GM12878 (cell line): Measurements from ENCODE around the gene CCDC190. TPM values are rescaled to one million over a fixed set of nuclear protein-coding genes. Genes with fewer than 3 reads are reported as not detected.

ENCODE experiments used
- ATAC-seq: fragments of 200-7000 bp; cut with Tn5 transposase; 3 replicates; pipeline ENCODE4 v1.9.1; 2020; ENCODE audit warnings: mild to moderate bottlenecking, moderate library complexity
- BruUV-seq: library from RNA; stranded (reverse); fragments of 400-500 nt; replicated peaks from 2 replicates; lab custom pipeline; 2021; lab: Mats Ljungman, UMichigan
- CTCF ChIA-PET: fragments of 300-600 bp; sonication (Branson Sonifier 250); formaldehyde crosslinking; extraction: SDS; loops from one replicate; lab custom pipeline; 2021; ENCODE audit warnings: inconsistent platforms; lab: Yijun Ruan, JAX
- POLR2A ChIA-PET: fragments of 350-600 bp; formaldehyde crosslinking; extraction: SDS; loops from one replicate; lab custom pipeline; 2021; ENCODE audit warnings: inconsistent platforms; lab: Charles Lee
- RAD21 ChIA-PET: fragments of 300-600 bp; sonication (Branson Sonifier 250); formaldehyde crosslinking; loops from one replicate; lab custom pipeline; 2023; ENCODE audit warnings: antibody characterized with exemption; ENCODE audit not compliant: unreplicated experiment; lab: Charles Lee
- SMC1A ChIA-PET: fragments of 300-600 bp; sonication (Branson Sonifier 250); formaldehyde crosslinking; loops from one replicate; lab custom pipeline; 2023; ENCODE audit not compliant: unreplicated experiment, uncharacterized antibody; lab: Charles Lee
- DNase-seq: peaks from one replicate; pipeline ENCODE4 v3.0.0-alpha.2; 2011; ENCODE audit warnings: low read depth, low spot score
- FAIRE-seq: peaks from 3 replicates; lab custom pipeline; 2011; peaks lifted over from hg19 to GRCh38; lab: Jason Lieb, UNC
- H2AFZ ChIP-seq: 2 replicates; pipeline ENCODE4 v1.6.0; 2011; ENCODE audit warnings: low read depth, low read length, control low read depth; ENCODE audit not compliant: control insufficient read depth
- H3K27ac ChIP-seq: 2 replicates; pipeline ENCODE4 v1.5.1; 2011; ENCODE audit warnings: control low read depth; ENCODE audit not compliant: control insufficient read depth, insufficient read depth
- H3K27me3 ChIP-seq, 2 experiments: replicated peaks in 1 of 2; 2 replicates each; pipeline versions ENCODE4 v1.6.0 to v1.6.1; 2011; ENCODE audit warnings: low read length in 1 of 2; ENCODE audit not compliant: control insufficient read depth in 2 of 2, insufficient read depth in 2 of 2
- H3K36me3 ChIP-seq, 2 experiments: 2 replicates each; pipeline ENCODE4 v1.5.1; 2011; ENCODE audit warnings: low read length in 1 of 2; ENCODE audit not compliant: control insufficient read depth in 2 of 2, insufficient read depth in 2 of 2
- H3K4me1 ChIP-seq: 2 replicates; pipeline ENCODE4 v1.6.1; 2011; ENCODE audit warnings: mild to moderate bottlenecking, low read length, moderate library complexity, mixed read lengths; ENCODE audit not compliant: control insufficient read depth, insufficient read depth
- H3K4me2 ChIP-seq: 2 replicates; pipeline ENCODE4 v1.6.0; 2011; ENCODE audit warnings: control low read depth; ENCODE audit not compliant: control insufficient read depth, insufficient read depth
- H3K4me3 ChIP-seq: fragments of 200-600 bp; sonication (generic); 2 replicates; pipeline ENCODE4 v1.5.1; 2016
- H3K79me2 ChIP-seq: 2 replicates; pipeline ENCODE4 v1.6.0; 2011; ENCODE audit warnings: low read length; ENCODE audit not compliant: control insufficient read depth, insufficient read depth
- H3K9ac ChIP-seq: 2 replicates; pipeline ENCODE4 v1.8.0; 2011; ENCODE audit warnings: low read length, control low read depth, mixed read lengths; ENCODE audit not compliant: control insufficient read depth, insufficient read depth
- H3K9me3 ChIP-seq: replicated peaks from 3 replicates; pipeline ENCODE4 v1.5.1; 2011; ENCODE audit warnings: mild to moderate bottlenecking, low read length; ENCODE audit not compliant: control insufficient read depth, insufficient read depth
- H4K20me1 ChIP-seq: 2 replicates; pipeline ENCODE4 v1.6.0; 2011; ENCODE audit not compliant: control insufficient read depth, insufficient read depth
- ATF7 ChIP-seq: fragments of 450-650 bp; IDR thresholded peaks from 2 replicates; pipeline ENCODE4 v1.6.1; 2016; ENCODE audit warnings: low read depth, mild to moderate bottlenecking
- RAD21 ChIP-seq: IDR thresholded peaks from 2 replicates; pipeline ENCODE4 v1.6.1; 2011; ENCODE audit warnings: mild to moderate bottlenecking, low read depth, low read length, moderate library complexity; ENCODE audit not compliant: insufficient read depth
- SMC3 ChIP-seq: IDR thresholded peaks from 2 replicates; pipeline ENCODE4 v1.6.1; 2011; ENCODE audit warnings: low read length, improper control_type of control experiment, borderline replicate concordance
- SPI1 ChIP-seq: IDR thresholded peaks from 2 replicates; pipeline ENCODE4 v1.6.1; 2011; ENCODE audit warnings: low read depth, mild to moderate bottlenecking, low read length, moderate library complexity, borderline replicate concordance; ENCODE audit not compliant: insufficient read depth
- TAF1 ChIP-seq: IDR thresholded peaks from 2 replicates; pipeline ENCODE4 v1.6.1; 2011; ENCODE audit warnings: mild to moderate bottlenecking, low read depth, low read length, borderline replicate concordance
- WGBS: methylation state at CpG from one replicate; pipeline ENCODE4 v1.1.6; 2016; ENCODE audit warnings: low lambda C conversion rate; ENCODE audit not compliant: insufficient replicate concordance, insufficient coverage; ENCODE audit errors: missing lambda C conversion rate; 5-methylcytosine and 5-hydroxymethylcytosine counted together
- in situ Hi-C: fragments of 300-500 bp; cut with MboI; formaldehyde crosslinking; loops from 9 replicates; pipeline ENCODE4 v1.14.3; 2018; ENCODE audit warnings: mixed read lengths
- intact Hi-C: fragments of 100-400 bp; cut with micrococcal nuclease; formaldehyde crosslinking; loops from one replicate; pipeline ENCODE4 v1.14.2; 2022; ENCODE audit not compliant: unreplicated experiment
- polyA plus RNA-seq, 11 experiments: library from polyadenylated mRNA; depleted of rRNA in 4 of 11; unstranded in 6 of 11; stranded (reverse) in 5 of 11; fragments of >200 nt; fragmentation: Nextera tagmentation in 4 of 11; fragmentation: Illumina TruSeq in 1 of 11; extraction: Ambion mirVana in 4 of 11; extraction: Trizol in 1 of 11; gene quantifications; 1 replicate in 1 of 11; 2 replicates in 10 of 11; pipeline versions ENCODE4 v1.2.1 to v1.2.3, GENCODE V29; 2011 to 2016; ENCODE audit warnings: inconsistent platforms in 2 of 11, missing spikeins in 2 of 11, low read depth in 1 of 11
- total RNA-seq, 4 experiments: library from RNA; depleted of rRNA in 3 of 4; stranded (reverse); fragments of >200 nt in 3 of 4; fragmentation: Illumina TruSeq in 1 of 4; extraction: Trizol in 1 of 4; gene quantifications; 2 replicates each; pipeline versions ENCODE4 v1.2.1 to v1.2.3, GENCODE V29; 2013 to 2021
- TF ChIP-seq, protein P1 (sequence below): IDR thresholded peaks from 2 replicates; pipeline ENCODE4 v1.6.1; 2011; ENCODE audit warnings: borderline replicate concordance, low read depth, mild to moderate bottlenecking, moderate library complexity, low read length; ENCODE audit not compliant: insufficient read depth, poor library complexity, severe bottlenecking
- TF ChIP-seq, protein P2 (sequence below), 3 experiments: IDR thresholded peaks in 2 of 3; conservative IDR thresholded peaks in 1 of 3; 2 replicates each; pipeline ENCODE4 v1.5.1; 2011; ENCODE audit warnings: low read depth in 3 of 3, low read length in 3 of 3, mild to moderate bottlenecking in 3 of 3, control low read depth in 2 of 3, moderate library complexity in 2 of 3, inconsistent platforms in 1 of 3, mixed read lengths in 1 of 3; ENCODE audit not compliant: control insufficient read depth in 2 of 3, insufficient read depth in 1 of 3; ENCODE audit errors: extremely low read depth in 1 of 3

CCDC190 gene
- total and polyA plus RNA-seq, 10 of the 15 experiments (the other 5 are each of a cell fraction or from before 2014, with no cell fraction given), result not detected

DNA sequence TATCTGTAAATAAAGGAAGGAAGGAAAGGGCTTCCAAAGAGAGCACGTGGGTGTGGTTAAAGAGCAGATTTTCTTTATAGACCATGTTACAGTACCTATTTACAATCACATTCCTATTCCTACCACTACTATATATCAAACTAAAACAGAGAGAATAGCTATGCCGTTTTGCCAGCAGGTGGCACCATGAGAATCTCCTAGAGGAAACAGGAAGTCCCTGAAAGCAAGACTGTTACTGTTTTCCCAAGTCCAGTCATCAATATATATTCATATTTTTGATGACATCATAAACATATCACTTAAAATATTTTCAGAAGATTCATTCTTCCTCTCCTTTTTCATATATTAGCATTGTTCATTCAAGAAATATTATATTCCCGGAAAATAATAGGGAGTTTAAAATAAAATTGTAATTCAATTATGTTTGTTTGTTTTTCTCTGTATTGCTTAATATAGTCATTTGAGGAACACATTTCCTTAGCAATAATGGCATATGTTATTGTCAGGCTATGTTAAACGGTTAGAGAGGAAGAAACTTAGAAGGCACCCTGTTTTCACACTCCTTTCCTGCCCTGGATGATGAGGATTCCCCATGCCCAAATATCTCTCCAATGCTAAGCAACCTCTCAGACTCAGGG lies 6.6 kb downstream of the CCDC190 start:
- FAIRE-seq, result peak; percentile 90
- H4K20me1 ChIP-seq, result no peaks in the 10 kb centered on the region
- 24% methylated on average over 4 of the region's 4 CpGs for WGBS
- H3K9me3 ChIP-seq, result no peaks in the 10 kb centered on the region
- ATAC-seq, result peak; percentile 94
- intact Hi-C loops (loop anchor here (1.0 kb wide), 1 partner anchor 461 kb away; no protein-coding TSS in a partner anchor), in situ Hi-C loops (loop anchor here (10.0 kb wide), 1 partner anchor 320 kb away; no protein-coding TSS in a partner anchor)
- no peak overlapping the region for H3K9ac ChIP-seq
- H3K27me3 ChIP-seq, result 0 out of 4 replicates have a peak, but pooled peaks cover 0 to 1% of the 10 kb centered on the region in 2 experiments
- ChIA-PET RAD21 (interaction anchor here (0.8 to 2.0 kb wide), 6 partner anchors 54 to 461 kb away, joined by 3 to 31 read pairs (median 3); no protein-coding TSS in a partner anchor), SMC1A (interaction anchor here (0.7 to 2.1 kb wide), 10 partner anchors 9 to 461 kb away, joined by 3 to 33 read pairs (median 4); no protein-coding TSS in a partner anchor), POLR2A (no interaction called here), CTCF (interaction anchor here (0.7 to 4.0 kb wide), 27 partner anchors 9 to 497 kb away, joined by 3 to 76 read pairs (median 5); partner anchors contain the start of gene NUF2)
- no peaks in the 10 kb centered on the region for H3K79me2 ChIP-seq
- no peaks in the 10 kb centered on the region for H3K36me3 ChIP-seq
- H2AFZ ChIP-seq, result no peak overlapping the region
- H3K4me2 ChIP-seq, result no peak overlapping the region
- no peak overlapping the region for H3K27ac ChIP-seq
- BruUV-seq, result no TSS peak
- DNase-seq, result no peak
- TF ChIP-seq, protein P1, sequence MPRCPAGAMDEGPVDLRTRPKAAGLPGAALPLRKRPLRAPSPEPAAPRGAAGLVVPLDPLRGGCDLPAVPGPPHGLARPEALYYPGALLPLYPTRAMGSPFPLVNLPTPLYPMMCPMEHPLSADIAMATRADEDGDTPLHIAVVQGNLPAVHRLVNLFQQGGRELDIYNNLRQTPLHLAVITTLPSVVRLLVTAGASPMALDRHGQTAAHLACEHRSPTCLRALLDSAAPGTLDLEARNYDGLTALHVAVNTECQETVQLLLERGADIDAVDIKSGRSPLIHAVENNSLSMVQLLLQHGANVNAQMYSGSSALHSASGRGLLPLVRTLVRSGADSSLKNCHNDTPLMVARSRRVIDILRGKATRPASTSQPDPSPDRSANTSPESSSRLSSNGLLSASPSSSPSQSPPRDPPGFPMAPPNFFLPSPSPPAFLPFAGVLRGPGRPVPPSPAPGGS, result no peak
- TF ChIP-seq SMC3, result peak; percentile 69; the same call in 1 of the 2 replicates
- TF ChIP-seq, protein P2, sequence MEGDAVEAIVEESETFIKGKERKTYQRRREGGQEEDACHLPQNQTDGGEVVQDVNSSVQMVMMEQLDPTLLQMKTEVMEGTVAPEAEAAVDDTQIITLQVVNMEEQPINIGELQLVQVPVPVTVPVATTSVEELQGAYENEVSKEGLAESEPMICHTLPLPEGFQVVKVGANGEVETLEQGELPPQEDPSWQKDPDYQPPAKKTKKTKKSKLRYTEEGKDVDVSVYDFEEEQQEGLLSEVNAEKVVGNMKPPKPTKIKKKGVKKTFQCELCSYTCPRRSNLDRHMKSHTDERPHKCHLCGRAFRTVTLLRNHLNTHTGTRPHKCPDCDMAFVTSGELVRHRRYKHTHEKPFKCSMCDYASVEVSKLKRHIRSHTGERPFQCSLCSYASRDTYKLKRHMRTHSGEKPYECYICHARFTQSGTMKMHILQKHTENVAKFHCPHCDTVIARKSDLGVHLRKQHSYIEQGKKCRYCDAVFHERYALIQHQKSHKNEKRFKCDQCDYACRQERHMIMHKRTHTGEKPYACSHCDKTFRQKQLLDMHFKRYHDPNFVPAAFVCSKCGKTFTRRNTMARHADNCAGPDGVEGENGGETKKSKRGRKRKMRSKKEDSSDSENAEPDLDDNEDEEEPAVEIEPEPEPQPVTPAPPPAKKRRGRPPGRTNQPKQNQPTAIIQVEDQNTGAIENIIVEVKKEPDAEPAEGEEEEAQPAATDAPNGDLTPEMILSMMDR (IDR thresholded peaks at IDR 0.05 in 2 of 3, conservative IDR thresholded peaks at IDR 0.05 in 1 of 3; ENCODE audit: control insufficient read depth in 2 of 3, extremely low read depth in 1 of 3, insufficient read depth in 1 of 3, low read depth in 3 of 3, low read length in 3 of 3), result peak; percentile 70 to 81 (median 72)
- TF ChIP-seq RAD21, result peak; percentile 67
- TF ChIP-seq SPI1, result peak; percentile 74; the same call in 1 of the 2 replicates
- no peak for TF ChIP-seq TAF1
- TF ChIP-seq ATF7, result peak; percentile 91
- H3K4me3 ChIP-seq, result no peak overlapping the region
- H3K4me1 ChIP-seq, result no peaks in the 10 kb centered on the region
